HepG2 (cell line): Measurements from ENCODE around the gene ZNF445. TPM values are rescaled to one million over a fixed set of nuclear protein-coding genes. Genes with fewer than 3 reads are reported as not detected.

Experiments used
- CREM ChIP-seq, 2 experiments: sonication (generic) in 1 of 2; formaldehyde crosslinking in 1 of 2; IDR thresholded peaks; 2 replicates each; pipeline versions ENCODE4 v1.4.0 to v1.6.1; 2016 to 2020; ENCODE audit warnings: antibody characterized with exemption in 1 of 2, mild to moderate bottlenecking in 1 of 2, missing genetic modification reagents in 1 of 2
- EHMT2 ChIP-seq: fragments of 200-600 bp; sonication (generic); IDR thresholded peaks from 2 replicates; pipeline ENCODE4 v1.7.0; 2017; ENCODE audit warnings: antibody characterized with exemption, low read depth, low read length, borderline replicate concordance
- FOXK2 ChIP-seq: fragments of 450-650 bp; IDR thresholded peaks from 2 replicates; pipeline ENCODE4 v1.6.1; 2016
- GATAD2A ChIP-seq: IDR thresholded peaks from 2 replicates; pipeline ENCODE4 v1.6.1; 2016
- MEIS1 ChIP-seq: sonication (generic); formaldehyde crosslinking; IDR thresholded peaks from 2 replicates; pipeline ENCODE4 v1.9.0; 2021; ENCODE audit warnings: mild to moderate bottlenecking, missing genetic modification reagents, moderate library complexity, borderline replicate concordance
- NR3C1 ChIP-seq: sonication (generic); formaldehyde crosslinking; IDR thresholded peaks from 2 replicates; pipeline ENCODE4 v1.4.0; 2020; ENCODE audit warnings: missing genetic modification reagents
- PAF1 ChIP-seq: IDR thresholded peaks from 2 replicates; pipeline ENCODE4 v1.6.1; 2016; ENCODE audit warnings: missing genetic modification reagents, missing compliant biosample characterization
- RARA ChIP-seq: IDR thresholded peaks from 2 replicates; pipeline ENCODE4 v1.6.1; 2016; ENCODE audit warnings: missing genetic modification reagents, missing compliant biosample characterization
- SALL2 ChIP-seq: sonication (generic); formaldehyde crosslinking; IDR thresholded peaks from 2 replicates; pipeline ENCODE4 v1.8.1; 2023; ENCODE audit warnings: mild to moderate bottlenecking, missing genetic modification reagents, inconsistent platforms
- SUZ12 ChIP-seq: fragments of 150-350 bp; IDR thresholded peaks from 2 replicates; pipeline ENCODE4 v1.6.1; 2014; ENCODE audit warnings: low read depth, low read length
- TAF15 ChIP-seq: fragments of 200-400 bp; formaldehyde crosslinking; IDR thresholded peaks from one replicate; pipeline ENCODE4 v1.6.1; 2018; ENCODE audit warnings: mild to moderate bottlenecking, low read depth, low read length; ENCODE audit not compliant: poor library complexity, severe bottlenecking
- ZBTB38 ChIP-seq: sonication (generic); formaldehyde crosslinking; IDR thresholded peaks from 2 replicates; pipeline ENCODE4 v1.5.1; 2020; ENCODE audit warnings: mild to moderate bottlenecking, missing genetic modification reagents
- ZEB1 ChIP-seq: IDR thresholded peaks from 2 replicates; pipeline ENCODE4 v1.6.1; 2012; ENCODE audit warnings: mild to moderate bottlenecking, low read depth, inconsistent platforms; ENCODE audit not compliant: insufficient replicate concordance
- ZNF121 ChIP-seq: sonication (generic); formaldehyde crosslinking; IDR thresholded peaks from 2 replicates; pipeline ENCODE4 v1.5.0; 2020; ENCODE audit warnings: mild to moderate bottlenecking, missing genetic modification reagents
- ZNF234 ChIP-seq: sonication (generic); formaldehyde crosslinking; conservative IDR thresholded peaks from 2 replicates; pipeline ENCODE4 v1.5.1; 2020; ENCODE audit warnings: mild to moderate bottlenecking, missing genetic modification reagents
- ZNF253 ChIP-seq: sonication (generic); formaldehyde crosslinking; IDR thresholded peaks from 2 replicates; pipeline ENCODE4 v1.8.0; 2022; ENCODE audit warnings: mild to moderate bottlenecking, missing genetic modification reagents, borderline replicate concordance
- ZNF317 ChIP-seq: sonication (generic); formaldehyde crosslinking; IDR thresholded peaks from 2 replicates; pipeline ENCODE4 v1.5.0; 2020; ENCODE audit warnings: mild to moderate bottlenecking, missing genetic modification reagents
- ZNF549 ChIP-seq: sonication (generic); formaldehyde crosslinking; IDR thresholded peaks from 2 replicates; pipeline ENCODE4 v1.5.0; 2020; ENCODE audit warnings: missing genetic modification reagents
- ZNF557 ChIP-seq: sonication (generic); formaldehyde crosslinking; IDR thresholded peaks from 2 replicates; pipeline ENCODE4 v1.4.0; 2020; ENCODE audit warnings: missing genetic modification reagents
- ZNF629 ChIP-seq: sonication (generic); formaldehyde crosslinking; conservative IDR thresholded peaks from 2 replicates; pipeline ENCODE4 v1.5.0; 2020; ENCODE audit warnings: missing genetic modification reagents
- polyA plus RNA-seq, 8 experiments: library from polyadenylated mRNA; depleted of rRNA in 3 of 8; stranded (reverse) in 7 of 8; unstranded in 1 of 8; fragments of >200 nt; fragmentation: Illumina TruSeq in 4 of 8; extraction: Trizol in 4 of 8; gene quantifications; 2 replicates each; pipeline versions ENCODE4 v1.2.1 to v1.2.3, GENCODE V29; 2011 to 2016; ENCODE audit warnings: low read depth in 4 of 8, missing spikeins in 1 of 8, mixed read lengths in 1 of 8; ENCODE audit not compliant: insufficient read depth in 1 of 8
- total RNA-seq, 5 experiments: library from RNA; depleted of rRNA; stranded (reverse); fragments of >200 nt; fragmentation: Illumina TruSeq; extraction: Trizol; gene quantifications; 2 replicates each; pipeline ENCODE4 v1.2.3, GENCODE V29; 2016; ENCODE audit warnings: low read depth in 1 of 5
- TF ChIP-seq, protein P1 (sequence below): IDR thresholded peaks from 2 replicates; pipeline ENCODE4 v1.6.1; 2016; ENCODE audit warnings: missing compliant biosample characterization, missing genetic modification reagents, borderline replicate concordance
- TF ChIP-seq, protein P2 (sequence below): sonication (generic); formaldehyde crosslinking; IDR thresholded peaks from 2 replicates; pipeline ENCODE4 v1.4.0; 2020; ENCODE audit warnings: missing genetic modification reagents
- TF ChIP-seq, protein P3 (sequence below): sonication (generic); formaldehyde crosslinking; IDR thresholded peaks from 2 replicates; pipeline ENCODE4 v1.4.0; 2020; ENCODE audit warnings: missing genetic modification reagents
- TF ChIP-seq, protein P4 (sequence below): sonication (generic); formaldehyde crosslinking; conservative IDR thresholded peaks from 2 replicates; pipeline ENCODE4 v1.8.0; 2022; ENCODE audit warnings: mild to moderate bottlenecking, moderate library complexity, missing genetic modification reagents
- TF ChIP-seq, protein P5 (sequence below): sonication (generic); formaldehyde crosslinking; IDR thresholded peaks from 2 replicates; pipeline ENCODE4 v1.4.0; 2020; ENCODE audit warnings: missing genetic modification reagents, borderline replicate concordance

Gene ZNF445
- total and polyA plus RNA-seq, 2 of the 13 experiments (the other 11 are each of a cell fraction or from before 2014, with no cell fraction given), result 4.4 to 10.3 TPM

DNA sequence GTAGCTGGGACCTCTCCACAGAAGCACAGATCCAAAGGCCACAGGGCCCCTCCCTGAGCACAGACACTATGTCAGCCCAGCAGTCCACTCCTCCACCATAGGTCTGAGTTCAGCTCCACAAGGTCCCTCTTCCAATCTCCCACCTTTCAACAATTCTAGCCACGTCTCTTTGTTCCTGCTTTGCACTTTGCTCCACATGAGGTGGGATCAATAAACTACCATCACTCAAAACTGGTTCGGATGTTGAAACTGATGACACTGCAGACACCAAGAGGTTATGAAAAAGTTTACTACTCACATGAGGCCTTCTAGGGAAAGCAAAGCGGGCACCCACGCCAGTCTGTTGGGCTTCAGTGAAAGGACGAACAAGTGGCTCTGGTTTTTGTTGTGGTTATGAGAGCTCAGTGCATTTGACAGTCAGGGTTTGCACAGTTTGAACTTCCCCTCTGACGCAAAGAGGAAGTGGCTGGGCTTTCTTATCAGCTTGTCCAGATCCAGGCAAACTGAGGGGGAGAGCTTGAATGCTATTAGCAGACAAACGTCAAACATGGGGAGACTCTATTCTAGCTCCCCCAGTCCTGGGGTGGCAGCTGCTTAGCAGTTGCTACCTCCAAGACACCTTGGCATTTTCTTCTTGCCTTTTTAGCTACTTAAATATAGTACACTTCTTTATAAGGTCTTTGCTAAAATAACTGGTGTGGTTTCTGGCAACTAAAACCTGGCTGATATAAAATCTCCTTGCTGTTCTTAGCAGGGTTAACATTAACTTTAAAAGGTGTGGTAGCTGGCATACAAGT is 37.8 kb downstream of the ZNF445 start (continued):
- TF ChIP-seq ZNF121 (CRISPR knock-in tag) (no peak), ZNF317 (peak; percentile 90), EHMT2 (peak; percentile 70; the same call in 1 of the 2 replicates), NR3C1 (CRISPR knock-in tag) (no peak), GATAD2A (CRISPR knock-in tag) (peak; percentile 95), ZNF557 (CRISPR knock-in tag) (0 out of 2 replicates have a peak, but pooled peaks have one; percentile 76), TAF15 (no peak), RARA (peak; percentile 95), ZNF629 (CRISPR knock-in tag) (peak; percentile 42; the same call in 1 of the 2 replicates), ZNF253 (no peak), MEIS1 (peak; percentile 99), ZNF234 (no peak), SUZ12 (no peak), ZBTB38 (CRISPR knock-in tag) (peak; percentile 39; the same call in 1 of the 2 replicates), ZEB1 (no peak), SALL2 (CRISPR knock-in tag) (peak; percentile 70; the same call in 1 of the 2 replicates), PAF1 (CRISPR knock-in tag) (no peak), ZNF549 (no peak), FOXK2 (no peak), CREM (IDR thresholded peaks at IDR 0.05) (peak; percentile 84), CREM (CRISPR knock-in tag; IDR thresholded peaks at IDR 0.05) (no peak)
- TF ChIP-seq, protein P1, sequence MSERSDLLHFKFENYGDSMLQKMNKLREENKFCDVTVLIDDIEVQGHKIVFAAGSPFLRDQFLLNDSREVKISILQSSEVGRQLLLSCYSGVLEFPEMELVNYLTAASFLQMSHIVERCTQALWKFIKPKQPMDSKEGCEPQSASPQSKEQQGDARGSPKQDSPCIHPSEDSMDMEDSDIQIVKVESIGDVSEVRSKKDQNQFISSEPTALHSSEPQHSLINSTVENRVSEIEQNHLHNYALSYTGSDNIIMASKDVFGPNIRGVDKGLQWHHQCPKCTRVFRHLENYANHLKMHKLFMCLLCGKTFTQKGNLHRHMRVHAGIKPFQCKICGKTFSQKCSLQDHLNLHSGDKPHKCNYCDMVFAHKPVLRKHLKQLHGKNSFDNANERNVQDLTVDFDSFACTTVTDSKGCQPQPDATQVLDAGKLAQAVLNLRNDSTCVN (CRISPR knock-in tag), result no peak
- TF ChIP-seq, protein P2, sequence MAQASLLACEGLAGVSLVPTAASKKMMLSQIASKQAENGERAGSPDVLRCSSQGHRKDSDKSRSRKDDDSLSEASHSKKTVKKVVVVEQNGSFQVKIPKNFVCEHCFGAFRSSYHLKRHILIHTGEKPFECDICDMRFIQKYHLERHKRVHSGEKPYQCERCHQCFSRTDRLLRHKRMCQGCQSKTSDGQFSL, result no peak
- TF ChIP-seq, protein P3, sequence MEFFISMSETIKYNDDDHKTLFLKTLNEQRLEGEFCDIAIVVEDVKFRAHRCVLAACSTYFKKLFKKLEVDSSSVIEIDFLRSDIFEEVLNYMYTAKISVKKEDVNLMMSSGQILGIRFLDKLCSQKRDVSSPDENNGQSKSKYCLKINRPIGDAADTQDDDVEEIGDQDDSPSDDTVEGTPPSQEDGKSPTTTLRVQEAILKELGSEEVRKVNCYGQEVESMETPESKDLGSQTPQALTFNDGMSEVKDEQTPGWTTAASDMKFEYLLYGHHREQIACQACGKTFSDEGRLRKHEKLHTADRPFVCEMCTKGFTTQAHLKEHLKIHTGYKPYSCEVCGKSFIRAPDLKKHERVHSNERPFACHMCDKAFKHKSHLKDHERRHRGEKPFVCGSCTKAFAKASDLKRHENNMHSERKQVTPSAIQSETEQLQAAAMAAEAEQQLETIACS (CRISPR knock-in tag), result no peak
- TF ChIP-seq, protein P4, sequence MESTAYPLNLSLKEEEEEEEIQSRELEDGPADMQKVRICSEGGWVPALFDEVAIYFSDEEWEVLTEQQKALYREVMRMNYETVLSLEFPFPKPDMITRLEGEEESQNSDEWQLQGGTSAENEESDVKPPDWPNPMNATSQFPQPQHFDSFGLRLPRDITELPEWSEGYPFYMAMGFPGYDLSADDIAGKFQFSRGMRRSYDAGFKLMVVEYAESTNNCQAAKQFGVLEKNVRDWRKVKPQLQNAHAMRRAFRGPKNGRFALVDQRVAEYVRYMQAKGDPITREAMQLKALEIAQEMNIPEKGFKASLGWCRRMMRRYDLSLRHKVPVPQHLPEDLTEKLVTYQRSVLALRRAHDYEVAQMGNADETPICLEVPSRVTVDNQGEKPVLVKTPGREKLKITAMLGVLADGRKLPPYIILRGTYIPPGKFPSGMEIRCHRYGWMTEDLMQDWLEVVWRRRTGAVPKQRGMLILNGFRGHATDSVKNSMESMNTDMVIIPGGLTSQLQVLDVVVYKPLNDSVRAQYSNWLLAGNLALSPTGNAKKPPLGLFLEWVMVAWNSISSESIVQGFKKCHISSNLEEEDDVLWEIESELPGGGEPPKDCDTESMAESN (CRISPR knock-in tag), result no peak; the same call in 1 of the 2 replicates
- TF ChIP-seq, protein P5, sequence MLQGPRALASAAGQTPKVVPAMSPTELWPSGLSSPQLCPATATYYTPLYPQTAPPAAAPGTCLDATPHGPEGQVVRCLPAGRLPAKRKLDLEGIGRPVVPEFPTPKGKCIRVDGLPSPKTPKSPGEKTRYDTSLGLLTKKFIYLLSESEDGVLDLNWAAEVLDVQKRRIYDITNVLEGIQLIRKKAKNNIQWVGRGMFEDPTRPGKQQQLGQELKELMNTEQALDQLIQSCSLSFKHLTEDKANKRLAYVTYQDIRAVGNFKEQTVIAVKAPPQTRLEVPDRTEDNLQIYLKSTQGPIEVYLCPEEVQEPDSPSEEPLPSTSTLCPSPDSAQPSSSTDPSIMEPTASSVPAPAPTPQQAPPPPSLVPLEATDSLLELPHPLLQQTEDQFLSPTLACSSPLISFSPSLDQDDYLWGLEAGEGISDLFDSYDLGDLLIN, result no peak
